Measurements from ENCODE around the gene FER1L5.
"Not testable (repeated sequence)": the region's sequence is repeated elsewhere in the genome, so short reads cannot be mapped to it uniquely, and the experiment has no call there.

FER1L5 gene

GRCh38 chr2:96636551-96637171, 5.9 kb upstream of the FER1L5 start:
- no peak for DNase-seq

- DNase-seq: peak; percentile 37 to 94
These were observed 5.0 kb upstream of the FER1L5 start for GRCh38 chr2:96637385-96638143.

GRCh38 chr2:96638144-96639121, 4.1 kb upstream of the FER1L5 start, which contains the start of gene KANSL3:
KANSL3 (minus strand) TSS chr2:96638312; CDS start chr2:96637135, 1,177 bp downstream.
- DNase-seq: peak; percentile 70 to 94

GRCh38 chr2:96647681-96648080, 5.1 kb downstream of the FER1L5 start:
- no peak for DNase-seq

GRCh38 chr2:96648306-96648930, 5.9 kb downstream of the FER1L5 start:
- no peak for DNase-seq

- DNase-seq: no peak
These were observed 6.8 kb downstream of the FER1L5 start for GRCh38 chr2:96649342-96649741.

- DNase-seq: no peak
These were observed 9.2 kb downstream of the FER1L5 start for GRCh38 chr2:96651793-96652192.

GRCh38 chr2:96654791-96655190, 12.2 kb downstream of the FER1L5 start:
- not testable (repeated sequence) for DNase-seq

- no peak for DNase-seq
These were observed 13.0 kb downstream of the FER1L5 start for GRCh38 chr2:96655526-96655925.

- peak in 1 of 2 donors; percentile 46 for DNase-seq
These were observed 14.0 kb downstream of the FER1L5 start for GRCh38 chr2:96656540-96656939.

- no peak for DNase-seq
These were observed 18.8 kb downstream of the FER1L5 start for GRCh38 chr2:96661324-96661723.

- no peak for DNase-seq
These were observed 19.8 kb downstream of the FER1L5 start for GRCh38 chr2:96662360-96662759.

- DNase-seq: no peak
These were observed 20.6 kb downstream of the FER1L5 start for GRCh38 chr2:96663177-96663576.

- DNase-seq: no peak
These were observed 21.3 kb downstream of the FER1L5 start for GRCh38 chr2:96663829-96664228.

GRCh38 chr2:96664366-96664925, 21.9 kb downstream of the FER1L5 start:
- DNase-seq: no peak

- peak in 1 of 2 donors; percentile 65 for DNase-seq
These were observed 22.6 kb downstream of the FER1L5 start for GRCh38 chr2:96665083-96665569.

GRCh38 chr2:96665717-96666116, 23.2 kb downstream of the FER1L5 start:
- DNase-seq: not testable (repeated sequence)

GRCh38 chr2:96668771-96669170, 26.2 kb downstream of the FER1L5 start:
- DNase-seq: no peak

GRCh38 chr2:96669539-96670215, 27.1 kb downstream of the FER1L5 start:
- DNase-seq: no peak

GRCh38 chr2:96679848-96680247, 37.3 kb downstream of the FER1L5 start:
- no peak for DNase-seq

- no peak for DNase-seq
These were observed 38.1 kb downstream of the FER1L5 start for GRCh38 chr2:96680561-96681141.

Measured in bone marrow (tissue), 2 donors.